SJCRH30 (cell line): ENCODE results near the gene TTLL3. TPM values are rescaled to one million over a fixed set of nuclear protein-coding genes. Genes with fewer than 3 reads are reported as not detected.

Experiments
- DNase-seq, 2 experiments: peaks; one replicate each; pipeline ENCODE4 v3.0.0-alpha.2; 2015 to 2020
- H3K27ac ChIP-seq: fragments of 250-450 bp; sonication (Bioruptor Pico); 2 replicates; pipeline ENCODE4 v1.5.1; 2020; ENCODE audit warnings: mild to moderate bottlenecking, moderate library complexity
- H3K27me3 ChIP-seq: fragments of 250-450 bp; sonication (Bioruptor Pico); 2 replicates; pipeline ENCODE4 v1.5.1; 2020; ENCODE audit warnings: mild to moderate bottlenecking, moderate library complexity
- H3K36me3 ChIP-seq: fragments of 250-450 bp; sonication (Bioruptor Pico); 2 replicates; pipeline ENCODE4 v1.5.1; 2020; ENCODE audit warnings: mild to moderate bottlenecking, moderate library complexity
- H3K4me1 ChIP-seq: fragments of 250-450 bp; sonication (Bioruptor Pico); 2 replicates; pipeline ENCODE4 v1.5.1; 2020; ENCODE audit warnings: mild to moderate bottlenecking, moderate library complexity
- H3K4me3 ChIP-seq: fragments of 250-450 bp; sonication (Bioruptor Pico); 2 replicates; pipeline ENCODE4 v1.5.1; 2020; ENCODE audit warnings: mild to moderate bottlenecking, moderate library complexity
- H3K9me3 ChIP-seq: fragments of 250-450 bp; sonication (Bioruptor Pico); replicated peaks from 2 replicates; pipeline ENCODE4 v1.5.1; 2020; ENCODE audit warnings: mild to moderate bottlenecking, moderate library complexity
- total RNA-seq: library from RNA; depleted of rRNA; stranded (reverse); fragments of >200 nt; shearing (Covaris generic); gene quantifications from 2 replicates; pipeline ENCODE4 v1.2.3, GENCODE V29; 2014

Gene TTLL3
- total RNA-seq, 1 experiment from 2014 or later = 14.9 TPM

- Histone ChIP-seq H3K36me3 (peaks cover 26% of the 10 kb centered on the region), H3K27ac (no peak overlapping the region), H3K4me1 (no peaks in the 10 kb centered on the region), H3K9me3 (no peaks in the 10 kb centered on the region), H3K27me3 (no peaks in the 10 kb centered on the region), H3K4me3 (no peak overlapping the region)
- DNase-seq = peak; percentile 66 to 78
Measured at GRCh38 chr3:9808345-9809037, 1.6 kb upstream of the TTLL3 start.

GRCh38 chr3:9809239-9809614 is 835 bp upstream of the TTLL3 start:
- no peak overlapping the region for H3K4me3 ChIP-seq
- no peak for DNase-seq
- H3K27me3 ChIP-seq = no peaks in the 10 kb centered on the region
- no peaks in the 10 kb centered on the region for H3K4me1 ChIP-seq
- no peak overlapping the region for H3K27ac ChIP-seq
- peaks cover 19% of the 10 kb centered on the region for H3K36me3 ChIP-seq
- no peaks in the 10 kb centered on the region for H3K9me3 ChIP-seq

- DNase-seq = no peak
Measured at GRCh38 chr3:9810433-9810770, 340 bp downstream of the TTLL3 start.

GRCh38 chr3:9810846-9811245 is 784 bp downstream of the TTLL3 start:
- Histone ChIP-seq H3K4me3 (no peak overlapping the region), H3K27me3 (no peaks in the 10 kb centered on the region), H3K9me3 (no peaks in the 10 kb centered on the region), H3K27ac (no peak overlapping the region), H3K36me3 (peaks cover 4% of the 10 kb centered on the region; the same call in 1 of the 2 replicates), H3K4me1 (no peaks in the 10 kb centered on the region)
- DNase-seq = no peak

More at GRCh38 chr3:9810433-9810770, 340 bp downstream of the TTLL3 start:
- no peak overlapping the region for H3K27ac ChIP-seq
- no peaks in the 10 kb centered on the region for H3K9me3 ChIP-seq
- H3K4me3 ChIP-seq = no peak overlapping the region
- H3K36me3 ChIP-seq = peaks cover 8% of the 10 kb centered on the region
- no peaks in the 10 kb centered on the region for H3K27me3 ChIP-seq
- no peaks in the 10 kb centered on the region for H3K4me1 ChIP-seq

GRCh38 chr3:9812870-9813483 is 2.9 kb downstream of the TTLL3 start:
- H3K36me3 ChIP-seq = no peaks in the 10 kb centered on the region
- H3K9me3 ChIP-seq = no peaks in the 10 kb centered on the region
- no peaks in the 10 kb centered on the region for H3K4me1 ChIP-seq
- H3K4me3 ChIP-seq = no peak overlapping the region
- no peak for DNase-seq
- no peak overlapping the region for H3K27ac ChIP-seq
- H3K27me3 ChIP-seq = no peaks in the 10 kb centered on the region

GRCh38 chr3:9815986-9816385 is 5.9 kb downstream of the TTLL3 start:
- no peak overlapping the region for H3K27ac ChIP-seq
- DNase-seq = no peak
- H3K4me1 ChIP-seq = no peaks in the 10 kb centered on the region
- H3K36me3 ChIP-seq = no peaks in the 10 kb centered on the region
- no peak overlapping the region for H3K4me3 ChIP-seq
- H3K9me3 ChIP-seq = no peaks in the 10 kb centered on the region
- H3K27me3 ChIP-seq = no peaks in the 10 kb centered on the region

- H3K4me1 ChIP-seq = no peaks in the 10 kb centered on the region
- DNase-seq = no peak
Measured at GRCh38 chr3:9817436-9817835, 7.4 kb downstream of the TTLL3 start.

GRCh38 chr3:9818666-9819335 is 8.7 kb downstream of the TTLL3 start:
- no peak overlapping the region for H3K4me3 ChIP-seq
- no peaks in the 10 kb centered on the region for H3K27me3 ChIP-seq
- DNase-seq = no peak
- no peaks in the 10 kb centered on the region for H3K9me3 ChIP-seq
- no peak overlapping the region for H3K27ac ChIP-seq
- H3K36me3 ChIP-seq = no peaks in the 10 kb centered on the region
- no peaks in the 10 kb centered on the region for H3K4me1 ChIP-seq

More at GRCh38 chr3:9817436-9817835, 7.4 kb downstream of the TTLL3 start:
- no peaks in the 10 kb centered on the region for H3K36me3 ChIP-seq
- H3K27me3 ChIP-seq = no peaks in the 10 kb centered on the region
- H3K4me3 ChIP-seq = no peak overlapping the region
- H3K27ac ChIP-seq = no peak overlapping the region
- no peaks in the 10 kb centered on the region for H3K9me3 ChIP-seq

- Histone ChIP-seq H3K27ac (no peak overlapping the region), H3K27me3 (no peaks in the 10 kb centered on the region), H3K36me3 (no peaks in the 10 kb centered on the region), H3K9me3 (no peaks in the 10 kb centered on the region), H3K4me3 (no peak overlapping the region), H3K4me1 (no peaks in the 10 kb centered on the region)
- no peak for DNase-seq
Measured at GRCh38 chr3:9820543-9820942, 10.5 kb downstream of the TTLL3 start.

- Histone ChIP-seq H3K27me3 (no peaks in the 10 kb centered on the region), H3K9me3 (no peaks in the 10 kb centered on the region), H3K4me1 (no peaks in the 10 kb centered on the region), H3K27ac (no peak overlapping the region), H3K36me3 (no peaks in the 10 kb centered on the region), H3K4me3 (no peak overlapping the region)
- no peak for DNase-seq
Measured at GRCh38 chr3:9820946-9821345, 10.9 kb downstream of the TTLL3 start.

- Histone ChIP-seq H3K4me1 (no peaks in the 10 kb centered on the region), H3K27ac (no peak overlapping the region), H3K36me3 (0 out of 2 replicates have a peak, but pooled peaks cover 2% of the 10 kb centered on the region), H3K9me3 (no peaks in the 10 kb centered on the region), H3K27me3 (no peaks in the 10 kb centered on the region), H3K4me3 (no peak overlapping the region)
- no peak for DNase-seq
Measured at GRCh38 chr3:9825451-9826040, 15.5 kb downstream of the TTLL3 start.

- H3K4me1 ChIP-seq = no peaks in the 10 kb centered on the region
- no peak overlapping the region for H3K4me3 ChIP-seq
- no peak overlapping the region for H3K27ac ChIP-seq
- peak; percentile 39 to 63 for DNase-seq
- H3K36me3 ChIP-seq = peaks cover 7% of the 10 kb centered on the region; the same call in 1 of the 2 replicates
- H3K9me3 ChIP-seq = no peaks in the 10 kb centered on the region
- H3K27me3 ChIP-seq = no peaks in the 10 kb centered on the region
Measured at GRCh38 chr3:9826815-9827573, 16.9 kb downstream of the TTLL3 start.

GRCh38 chr3:9828801-9829755 is 19.0 kb downstream of the TTLL3 start:
- Histone ChIP-seq H3K9me3 (no peaks in the 10 kb centered on the region), H3K27me3 (no peaks in the 10 kb centered on the region), H3K4me1 (no peaks in the 10 kb centered on the region), H3K4me3 (no peak overlapping the region), H3K27ac (no peak overlapping the region), H3K36me3 (peaks cover 10% of the 10 kb centered on the region; the same call in 1 of the 2 replicates)
- DNase-seq = no peak

- no peaks in the 10 kb centered on the region for H3K27me3 ChIP-seq
- H3K4me3 ChIP-seq = no peak overlapping the region
- peaks cover 13% of the 10 kb centered on the region; the same call in 1 of the 2 replicates for H3K36me3 ChIP-seq
- DNase-seq = no peak
- H3K9me3 ChIP-seq = no peaks in the 10 kb centered on the region
- H3K4me1 ChIP-seq = no peaks in the 10 kb centered on the region
- no peak overlapping the region for H3K27ac ChIP-seq
Measured at GRCh38 chr3:9831253-9831652, 21.2 kb downstream of the TTLL3 start.
